SK-MEL-5 (cell line): ENCODE data around the gene ANAPC5. TPM values are rescaled to one million over a fixed set of nuclear protein-coding genes. Genes with fewer than 3 reads are reported as not detected.
"Not testable (repeated sequence)": the region's sequence is repeated elsewhere in the genome, so short reads cannot be mapped to it uniquely, and the experiment has no call there.

ENCODE experiments used
- DNase-seq: peaks from one replicate; pipeline ENCODE4 v3.0.0-alpha.2; 2016; ENCODE audit warnings: low read depth, low spot score
- in situ Hi-C: cut with HindIII; loops from 2 replicates; pipeline ENCODE4 v1.10.0; 2016; ENCODE audit warnings: low sequenced_read_pairs, high pct_unique_total_duplicates, low pct_unique_long_range_greater_than_20kb
- total RNA-seq: library from RNA; depleted of rRNA; stranded (reverse); fragments of >200 nt; shearing (Covaris generic); gene quantifications from 2 replicates; pipeline ENCODE4 v1.2.3, GENCODE V29; 2014

The ANAPC5 gene
- total RNA-seq, 1 experiment from 2014 or later = 247 TPM

DNA sequence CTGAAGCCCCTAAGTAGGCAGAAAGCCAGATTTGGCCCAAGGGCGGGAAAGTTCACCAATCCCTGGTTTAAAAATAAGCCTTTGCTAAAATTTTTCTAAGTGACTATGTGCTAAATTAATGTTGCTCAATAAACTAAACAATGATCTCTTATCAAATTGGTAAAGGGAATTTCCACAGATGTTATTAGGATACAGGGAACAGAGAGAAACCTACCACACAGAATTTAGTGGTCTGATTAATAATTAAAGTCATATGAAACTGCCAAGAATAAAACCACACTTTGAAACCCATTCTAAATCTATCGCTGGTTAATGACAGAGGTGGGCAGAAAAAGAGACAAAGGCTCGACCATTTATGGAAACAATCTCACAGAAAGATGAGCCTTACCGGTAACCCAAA is 22.0 kb downstream of the ANAPC5 start:
- in situ Hi-C loops = no loop called here
- DNase-seq = no peak

DNA sequence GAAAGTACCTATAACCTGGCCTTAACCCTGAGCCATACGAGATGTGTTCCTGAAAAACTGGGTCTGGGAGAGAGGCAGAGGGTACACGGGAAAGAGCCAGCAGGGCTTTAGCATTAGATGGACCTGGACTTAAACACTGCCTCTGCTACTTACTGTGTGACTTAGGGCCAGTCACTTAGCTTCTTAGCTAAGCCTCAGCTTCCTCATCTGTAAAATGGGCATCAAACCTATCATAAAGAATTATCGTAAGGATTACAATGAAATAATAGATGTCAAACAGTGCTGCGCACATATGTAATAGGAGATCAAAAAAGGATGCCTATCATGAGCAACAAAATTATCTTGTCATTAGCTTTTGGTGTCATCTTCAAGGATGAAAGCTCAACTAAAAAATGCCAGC is 23.6 kb downstream of the ANAPC5 start:
- DNase-seq = no peak
- in situ Hi-C loops = no loop called here

DNA sequence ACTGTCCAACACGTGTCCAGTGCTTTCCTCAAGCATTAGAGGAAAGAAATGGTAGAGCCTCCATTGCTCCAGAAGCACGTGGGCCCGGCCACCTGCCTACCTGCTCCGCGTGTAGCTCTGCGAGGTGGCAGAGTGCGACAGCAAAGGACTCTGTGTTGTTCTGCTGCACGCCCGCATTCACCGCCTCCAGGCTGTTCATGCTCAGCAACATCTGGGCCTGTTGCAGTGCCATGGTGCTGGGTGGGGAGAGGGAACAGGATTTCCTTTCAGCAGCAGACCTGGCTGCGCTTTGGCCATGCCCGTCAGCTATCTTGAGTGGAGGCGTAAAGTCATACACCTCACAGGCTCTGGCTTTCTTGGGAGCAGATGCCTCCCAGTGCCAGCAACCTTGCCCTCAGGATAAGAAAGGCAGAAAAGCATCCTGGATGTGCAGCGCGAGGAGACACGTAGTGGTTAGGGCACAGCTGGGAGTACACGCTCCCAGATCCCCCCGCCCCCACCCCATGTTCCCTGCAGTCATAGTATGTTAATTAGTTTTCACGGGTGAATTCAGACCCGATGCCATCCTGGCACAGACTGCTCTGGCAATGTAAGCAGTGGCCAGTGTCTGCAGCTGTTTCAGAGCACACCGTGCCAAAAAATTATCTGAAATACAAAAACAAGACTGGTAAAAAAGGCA is 25.1 kb downstream of the ANAPC5 start:
- in situ Hi-C loops = no loop called here
- no peak for DNase-seq

DNA sequence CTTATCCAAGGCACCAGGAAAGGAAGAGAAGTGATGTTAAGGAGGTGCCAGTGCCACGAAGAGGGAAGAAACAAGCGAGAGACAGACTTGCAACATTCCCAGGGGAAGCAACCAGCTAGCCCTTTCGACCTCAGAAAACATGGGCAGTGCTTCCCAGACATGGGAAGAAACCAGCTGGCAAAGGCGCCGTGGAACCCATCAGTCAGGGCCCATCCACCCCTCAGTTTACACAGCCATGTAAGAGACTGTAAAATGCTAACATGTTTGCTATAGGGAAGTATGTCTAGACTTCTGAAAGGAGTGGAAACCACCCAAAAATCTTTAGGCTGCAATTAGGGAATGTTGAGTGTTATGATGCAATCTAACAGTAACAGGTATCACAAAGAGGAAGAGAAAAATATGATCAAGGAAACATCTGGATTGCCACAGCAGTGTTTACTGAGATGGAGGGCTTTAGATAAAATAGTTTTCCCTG is 26.3 kb downstream of the ANAPC5 start:
- in situ Hi-C loops = no loop called here
- no peak for DNase-seq

DNA sequence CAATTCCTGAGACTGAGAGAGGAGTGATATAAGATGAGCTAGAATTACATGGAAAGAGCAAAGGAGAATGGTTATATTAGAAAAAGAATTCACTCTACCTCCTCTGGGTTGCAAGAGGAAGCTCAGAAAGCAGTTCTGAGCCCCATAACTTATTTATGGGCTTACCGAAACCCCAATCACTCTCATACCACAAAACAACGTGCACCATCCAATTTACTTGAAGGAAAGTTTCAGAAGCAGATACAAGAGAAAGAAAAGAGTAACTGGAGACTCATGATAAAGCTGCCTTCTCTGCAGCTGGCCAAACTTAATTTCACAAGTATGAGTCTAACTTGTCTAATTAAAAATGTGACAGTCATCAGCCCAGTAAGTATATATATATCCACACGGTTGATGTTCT is 28.3 kb downstream of the ANAPC5 start:
- no peak for DNase-seq
- in situ Hi-C loops = no loop called here

DNA sequence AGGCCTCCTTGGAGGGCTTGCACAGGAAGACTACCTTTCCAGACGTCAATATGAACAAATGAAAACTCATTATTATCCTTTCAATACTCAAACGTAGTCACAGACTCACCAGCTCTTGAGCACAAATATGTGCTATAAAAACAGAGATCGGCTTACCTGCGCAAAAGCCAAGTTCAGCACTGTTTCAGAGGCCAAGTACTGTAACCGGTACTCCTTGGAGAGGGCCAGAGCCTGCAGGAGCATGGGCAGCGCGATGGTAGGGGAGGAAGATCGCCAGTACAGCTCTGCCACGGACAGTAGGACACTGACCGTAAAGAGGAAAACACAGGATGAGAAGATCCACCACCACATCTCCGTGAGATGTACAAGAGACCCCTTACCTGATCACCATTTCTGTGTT is 34.1 kb downstream of the ANAPC5 start:
- in situ Hi-C loops = no loop called here
- no peak for DNase-seq

DNA sequence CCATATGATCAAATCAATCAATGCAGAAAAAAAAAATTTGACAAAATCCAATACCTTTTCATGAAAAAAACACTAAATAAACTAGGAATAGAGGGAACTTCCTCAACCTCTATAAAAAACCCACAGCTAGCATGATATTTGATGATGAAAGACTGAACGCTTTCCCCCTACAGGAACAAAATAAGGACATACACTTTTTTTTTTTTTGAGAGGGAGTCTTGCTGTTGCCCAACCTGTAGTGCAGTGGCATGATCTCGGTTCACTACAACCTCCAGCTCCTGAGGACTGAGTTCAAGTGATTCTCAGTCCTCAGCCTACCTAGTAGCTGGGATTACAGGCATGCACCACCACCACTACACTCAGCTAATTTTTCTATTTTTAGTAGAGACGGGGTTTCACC is 37.8 kb downstream of the ANAPC5 start:
- in situ Hi-C loops = no loop called here
- DNase-seq = no peak

DNA sequence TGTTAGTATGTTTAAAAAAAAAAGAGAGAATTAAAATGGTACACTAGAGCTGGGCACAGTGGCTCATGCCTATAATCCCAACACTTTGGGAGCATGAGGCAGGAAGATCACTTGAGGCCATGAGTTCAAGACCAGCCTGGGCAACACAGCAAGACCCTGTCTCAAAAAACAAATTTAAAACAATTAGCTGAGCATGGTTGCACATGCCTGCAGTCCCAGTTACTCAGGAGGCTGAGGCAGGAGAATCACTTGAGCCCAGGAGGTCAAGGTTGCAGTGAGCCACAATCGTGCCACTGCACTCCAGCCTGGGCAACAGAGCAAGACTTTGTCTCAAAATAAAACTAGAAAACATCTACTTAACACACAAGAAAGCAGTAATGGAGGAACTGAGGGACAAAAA is 42.0 kb downstream of the ANAPC5 start:
- DNase-seq, in situ Hi-C loops: not testable (repeated sequence)

DNA sequence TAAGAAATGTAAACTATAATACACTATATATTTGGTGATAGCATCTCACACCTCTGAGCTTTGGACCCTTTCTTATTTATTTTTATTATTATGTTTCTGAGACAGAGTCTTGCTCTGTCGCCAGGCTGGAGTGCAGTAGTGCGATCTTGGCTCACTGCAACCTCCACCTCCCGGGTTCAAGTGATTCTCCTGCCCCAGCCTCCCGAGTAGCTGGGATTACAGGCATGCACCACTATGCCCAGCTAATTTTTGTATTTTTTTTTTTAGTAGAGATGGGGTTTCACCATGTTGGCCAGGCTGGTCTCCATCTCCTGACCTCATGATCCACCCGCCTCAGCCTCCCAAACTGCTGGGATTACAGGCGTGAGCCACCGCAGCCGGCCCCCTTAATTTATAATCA is 44.8 kb downstream of the ANAPC5 start:
- DNase-seq, in situ Hi-C loops: not testable (repeated sequence)

DNA sequence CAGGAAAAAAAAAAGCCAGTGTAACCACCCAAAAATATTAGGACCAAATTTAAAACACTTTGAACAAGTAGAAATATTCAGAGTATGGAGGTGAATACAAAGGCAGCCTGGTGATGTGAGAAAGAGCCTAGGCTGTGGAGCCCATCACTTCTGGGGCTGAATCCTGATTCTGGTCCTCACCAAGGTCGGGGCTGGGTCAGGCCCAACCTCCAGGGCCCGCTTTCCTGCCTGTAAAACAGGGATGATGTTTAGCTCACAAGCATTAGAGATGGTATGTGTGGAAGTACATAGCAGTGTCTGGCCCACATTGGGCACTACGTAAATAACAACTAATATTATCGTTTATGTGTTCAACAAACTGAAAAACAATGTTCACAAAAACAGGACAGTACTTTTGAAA is 47.9 kb downstream of the ANAPC5 start:
- no peak for DNase-seq
- in situ Hi-C loops = no loop called here

DNA sequence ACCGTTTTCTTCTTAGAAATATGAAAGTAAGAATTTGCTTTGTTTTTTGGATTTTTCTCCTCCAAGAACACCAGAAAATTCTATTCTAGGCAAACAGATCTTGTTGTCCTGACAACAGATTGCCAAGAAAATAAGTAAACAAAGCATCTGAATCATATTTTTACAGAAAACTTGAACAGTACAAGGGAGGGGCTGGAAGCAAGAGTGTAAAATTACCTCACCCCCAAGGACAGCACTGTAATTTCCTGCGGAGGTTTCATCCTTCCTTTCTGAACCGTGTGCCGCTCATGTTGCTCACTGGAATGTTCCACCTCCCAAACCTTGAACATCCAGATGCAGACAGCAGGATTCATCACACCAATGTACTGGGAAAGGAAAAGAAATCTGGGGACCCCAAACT is 50.3 kb downstream of the ANAPC5 start:
- no peak for DNase-seq
- in situ Hi-C loops = no loop called here

DNA sequence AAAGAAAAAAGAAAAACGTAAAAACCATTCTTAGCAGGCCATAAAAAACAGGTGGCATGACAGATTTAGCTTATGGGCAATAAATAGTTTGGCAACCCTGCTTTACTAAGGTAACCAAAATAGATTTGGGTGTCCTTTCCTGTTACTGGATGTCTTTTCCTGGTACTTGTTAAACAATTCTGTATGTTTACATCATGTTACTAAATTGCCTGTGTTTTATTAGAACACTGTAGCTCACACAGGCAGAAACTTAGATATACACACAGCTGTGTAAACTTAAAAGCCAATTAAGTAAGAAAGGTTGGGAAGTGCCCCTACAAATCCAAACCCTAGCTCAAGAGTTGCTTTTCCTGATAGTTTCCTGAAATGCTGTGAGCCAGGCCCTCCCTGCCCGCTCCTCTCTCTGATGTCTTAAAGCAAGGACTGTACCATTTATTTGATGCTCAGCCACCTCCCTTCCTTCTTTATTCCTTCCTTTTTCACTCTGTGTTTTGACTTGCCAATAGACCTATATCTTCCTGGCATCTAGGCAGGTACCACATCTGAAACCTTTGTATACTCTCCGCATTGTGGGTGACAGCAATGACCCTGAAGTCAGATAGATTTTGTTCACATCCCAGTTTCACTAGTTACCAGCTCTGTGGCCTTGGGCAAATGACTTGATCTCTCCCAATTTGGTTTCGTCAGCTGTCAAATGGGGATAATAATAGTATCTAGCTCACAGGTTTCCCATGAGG is 52.0 kb downstream of the ANAPC5 start:
- no peak for DNase-seq
- in situ Hi-C loops = no loop called here

DNA sequence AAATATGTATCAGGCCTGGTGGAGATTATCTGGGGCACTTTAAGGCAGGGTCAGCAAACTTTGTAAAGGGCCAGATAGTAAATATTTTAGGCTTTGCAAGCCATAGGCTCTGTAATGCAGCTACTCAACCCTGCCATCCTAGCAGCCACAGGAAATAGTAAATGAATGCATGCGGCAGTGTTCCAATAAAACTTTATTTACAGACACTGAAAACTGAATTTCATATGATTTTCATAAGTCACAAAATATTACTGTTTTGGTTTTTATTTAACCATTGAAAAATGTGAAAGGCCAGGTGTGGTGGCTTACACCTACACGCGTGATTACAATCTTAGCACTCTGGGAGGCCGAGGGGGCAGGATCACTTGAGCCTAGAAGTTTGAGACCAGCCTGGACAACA is 52.5 kb downstream of the ANAPC5 start:
- in situ Hi-C loops = no loop called here
- DNase-seq = no peak

DNA sequence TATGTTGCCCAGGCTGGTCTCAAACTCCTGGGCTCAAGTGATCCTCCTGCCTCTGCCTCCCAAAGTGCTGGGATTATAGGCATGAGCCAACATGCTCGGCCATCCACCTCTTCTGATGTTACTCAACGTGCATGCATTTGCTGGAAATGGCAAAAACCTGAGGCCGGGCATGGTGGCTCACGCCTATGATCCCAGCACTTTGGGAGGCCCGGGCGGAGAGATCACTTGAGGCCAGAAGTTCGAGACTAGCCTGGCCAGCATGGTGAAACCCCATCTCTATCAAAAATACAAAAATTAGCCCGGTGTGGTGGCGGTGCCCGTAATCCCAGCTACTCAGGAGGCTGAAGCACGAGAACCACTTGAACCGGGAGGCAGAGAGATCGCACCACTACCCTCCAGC is 53.8 kb downstream of the ANAPC5 start:
- in situ Hi-C loops, DNase-seq: not testable (repeated sequence)

DNA sequence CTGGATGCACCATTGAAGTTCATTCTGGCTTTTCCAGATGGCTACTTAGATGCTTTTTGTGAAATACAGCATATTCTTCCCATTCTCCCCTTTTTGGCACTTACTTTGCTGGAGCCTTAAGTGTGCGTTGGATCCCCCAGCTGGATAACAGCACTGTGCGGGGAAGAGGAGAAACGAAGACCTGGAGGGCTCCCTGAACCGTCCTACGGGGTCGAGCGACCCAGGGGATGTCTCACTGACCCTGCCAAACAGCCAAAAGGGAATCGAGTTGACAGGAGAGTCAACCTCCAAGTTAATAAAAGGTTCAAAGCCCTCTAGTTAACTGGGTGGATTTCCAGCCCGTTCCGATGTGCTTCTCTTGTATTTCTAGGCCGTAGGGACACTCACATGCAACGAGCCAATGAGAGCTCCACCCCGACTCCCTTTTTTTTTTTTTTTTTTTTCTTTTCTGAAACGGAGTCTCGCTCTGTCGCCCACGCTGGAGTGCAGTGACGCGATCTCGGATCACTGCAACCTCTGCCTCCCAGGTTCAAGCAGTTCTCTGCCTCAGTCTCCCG is 54.7 kb downstream of the ANAPC5 start:
- in situ Hi-C loops = no loop called here
- DNase-seq = peak; percentile 25

DNA sequence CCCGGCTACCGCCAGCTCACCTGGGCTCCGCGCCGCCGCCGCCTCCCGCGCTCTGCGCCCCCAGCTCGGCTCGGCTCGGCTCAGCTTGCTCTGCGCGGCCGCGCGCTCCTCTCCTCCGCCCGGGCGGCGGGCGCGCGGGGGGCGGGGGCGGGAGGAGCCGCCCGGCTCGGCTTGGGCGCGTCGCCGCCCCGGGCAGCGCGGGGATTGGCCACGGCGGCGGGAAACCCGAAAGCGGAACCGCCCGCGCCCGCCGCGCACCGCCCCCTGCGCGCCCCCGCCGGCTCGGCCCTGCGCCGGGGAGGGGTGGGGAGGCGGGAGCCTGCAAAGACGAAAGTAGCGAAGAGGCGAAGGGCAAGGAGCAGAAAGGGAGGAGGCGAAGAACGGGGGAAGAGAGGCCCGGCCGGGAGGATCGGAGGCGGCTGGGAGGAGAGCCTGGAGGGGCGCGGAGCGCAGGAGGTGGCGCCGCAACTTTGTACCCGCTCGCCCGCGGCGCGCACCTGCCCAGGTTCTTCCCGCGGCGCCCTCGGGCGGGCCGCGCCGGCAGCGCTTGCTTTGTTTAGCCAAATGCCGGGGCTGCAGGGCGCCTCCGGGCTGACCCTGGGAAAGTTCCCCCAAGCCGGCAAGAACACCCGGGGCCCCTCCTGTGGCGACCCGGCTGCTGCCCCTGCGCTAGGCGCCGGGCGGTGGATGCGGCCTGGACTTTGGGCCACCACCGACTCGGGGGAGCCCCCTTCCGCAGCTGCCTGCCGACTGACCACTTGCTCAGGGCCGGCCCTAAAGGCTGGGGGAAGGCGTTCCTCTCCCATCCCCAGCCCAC is 55.4 kb downstream of the ANAPC5 start, which contains the start of gene CAMKK2:
Gene CAMKK2 (minus strand): TSS at position 92 of the 817 bp plus-strand sequence. CDS start 22,183 bp downstream, outside the sequence.
- in situ Hi-C loops = no loop called here
- DNase-seq = peak; percentile 84

DNA sequence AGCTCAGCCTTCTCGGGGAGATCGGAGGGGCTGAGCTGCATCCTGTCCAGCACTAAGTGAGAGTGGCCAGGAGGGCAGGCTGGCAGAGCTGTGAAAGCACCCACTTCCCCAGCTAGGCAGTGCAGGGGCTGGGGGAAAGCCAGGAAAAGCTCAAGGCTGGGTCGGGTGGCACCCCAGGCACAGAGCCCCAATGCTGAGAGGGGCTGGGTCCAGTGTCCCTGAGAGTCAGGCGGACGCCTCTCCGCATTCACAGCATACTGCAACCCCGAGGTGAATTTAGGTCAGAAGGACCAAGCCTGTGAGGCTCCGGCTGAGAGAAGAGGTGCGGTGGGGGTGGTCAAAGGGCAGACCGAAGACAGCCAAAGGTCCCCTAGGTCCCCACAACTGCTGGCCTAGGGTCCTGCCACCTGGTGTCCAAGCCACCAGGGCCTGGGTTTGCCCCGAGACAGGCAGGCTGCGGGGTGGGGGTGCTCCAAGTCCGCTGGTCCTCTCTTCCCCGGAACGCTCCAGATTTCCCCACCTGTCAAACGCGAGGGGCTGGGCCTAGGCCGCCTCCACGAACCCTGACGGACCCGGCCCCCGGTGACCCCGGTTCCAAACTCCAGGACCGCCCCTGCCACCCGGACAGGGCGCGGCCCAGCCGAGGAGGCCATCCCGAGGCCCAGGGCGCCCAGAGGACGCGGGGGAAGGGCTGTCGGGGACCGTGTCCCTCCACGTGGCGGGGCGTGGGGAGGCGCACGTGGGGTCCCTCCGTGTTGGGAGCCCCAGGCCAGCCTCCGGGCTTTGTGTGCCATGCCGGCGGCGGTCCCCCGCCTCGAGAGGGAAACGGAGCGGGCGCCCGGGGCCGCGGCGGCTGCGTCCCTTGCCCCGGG is 56.2 kb downstream of the ANAPC5 start:
- in situ Hi-C loops = no loop called here
- peak; percentile 13 for DNase-seq
